Ovary (tissue), 3 donors: ENCODE data around the gene GNB5.

ENCODE experiments used
- CTCF ChIP-seq, 3 donors: fragments of 450-650 bp in 2 of 3; fragments of 200-600 bp in 1 of 3; IDR thresholded peaks; one replicate each; pipeline versions ENCODE4 v1.5.1 to v1.8.0; 2016 to 2022; ENCODE audit warnings: antibody characterized with exemption in 3 of 3, mild to moderate bottlenecking in 1 of 3
- POLR2A ChIP-seq: fragments of 450-650 bp; IDR thresholded peaks from one replicate; pipeline ENCODE4 v1.6.1; 2017; ENCODE audit warnings: antibody characterized with exemption, mild to moderate bottlenecking, moderate library complexity
- donor health status: DM: no; HTN: no; CAD: no.

DNA sequence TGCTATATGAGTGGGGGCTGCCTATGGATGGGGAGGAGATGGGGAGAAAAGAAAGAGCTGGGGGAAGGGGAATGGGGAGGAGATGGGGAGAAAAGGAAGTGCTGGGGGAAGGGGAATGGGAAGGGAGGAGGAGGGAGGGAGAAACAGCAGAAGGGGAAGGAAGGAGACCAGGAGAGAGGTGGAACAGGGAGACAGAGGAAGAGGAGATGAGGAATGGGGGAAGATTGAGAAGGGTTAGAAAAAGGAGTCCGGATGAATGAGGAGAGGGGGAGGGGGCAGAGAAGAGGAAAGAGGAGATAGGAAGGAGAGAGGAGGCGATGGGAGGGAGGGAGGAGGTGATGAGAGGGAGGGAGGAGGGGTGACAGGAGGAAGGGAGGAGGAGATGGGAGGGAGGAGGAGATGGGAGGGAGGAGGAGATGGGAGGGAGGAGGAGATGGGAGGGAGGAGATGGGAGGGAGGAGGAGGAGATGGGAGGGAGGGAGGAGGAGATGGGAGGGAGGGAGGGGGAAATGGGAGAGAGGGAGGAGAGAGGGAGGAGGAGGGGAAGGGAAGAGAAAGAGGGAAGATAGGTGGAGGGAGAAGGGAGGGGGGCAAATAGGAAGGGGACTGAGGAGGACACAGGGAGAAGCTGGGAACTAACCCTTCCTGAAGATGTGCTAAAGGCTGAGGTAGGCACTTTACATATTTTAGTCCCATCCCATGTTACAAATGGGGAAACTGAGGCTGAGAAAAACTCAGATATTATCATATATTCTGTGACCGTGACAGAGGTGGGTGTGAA, 72.0 kb downstream of the GNB5 start:
- TF ChIP-seq CTCF (IDR thresholded peaks at IDR 0.05) (no peak), POLR2A (no peak)
